HG02610 (cell line): ENCODE data around the gene CELF5.

ENCODE experiments used
- ATAC-seq: cut with Tn5 transposase; IDR thresholded peaks from one replicate; pipeline ENCODE4 v1.9.1; 2021; ENCODE audit warnings: mild to moderate bottlenecking, moderate library complexity; ENCODE audit not compliant: unreplicated experiment

Gene CELF5

DNA sequence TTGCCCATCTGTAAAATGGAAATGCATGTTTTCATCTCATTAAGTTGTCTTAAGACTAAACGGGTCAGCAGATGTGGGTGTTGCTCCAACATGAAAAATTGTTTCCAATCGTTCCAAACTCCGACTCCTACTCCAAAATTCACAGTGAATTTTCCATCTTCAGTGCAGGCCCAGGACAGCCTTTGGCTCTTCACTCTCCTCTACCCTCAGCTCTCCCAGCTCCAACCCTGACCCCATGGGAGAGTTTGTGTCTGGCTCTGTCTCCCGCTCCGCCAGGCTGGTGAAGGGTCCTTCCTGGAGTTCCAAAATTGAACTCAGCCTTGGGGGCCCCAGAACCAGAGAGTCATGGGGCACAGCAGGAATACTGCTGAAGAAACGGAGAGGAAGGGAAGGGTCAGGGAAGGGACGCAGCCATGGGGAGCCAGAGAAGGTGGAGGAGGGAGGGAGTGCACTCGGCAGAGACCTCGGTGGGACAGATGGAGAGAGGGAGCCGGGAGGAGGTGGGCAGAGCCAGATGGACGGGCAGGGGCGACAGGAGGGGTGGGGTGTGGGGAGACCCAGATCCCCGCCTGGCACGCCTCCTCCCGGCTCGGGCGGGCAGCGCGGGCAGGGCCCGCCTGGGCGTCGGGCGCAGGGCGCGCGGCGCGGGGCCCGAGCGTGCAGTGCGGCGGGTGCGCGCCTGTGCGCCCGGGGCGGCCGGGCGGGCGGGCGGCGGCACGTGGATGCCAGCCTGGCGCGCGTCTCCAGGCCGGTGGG, 45.6 kb downstream of the CELF5 start:
- ATAC-seq, result no peak

DNA sequence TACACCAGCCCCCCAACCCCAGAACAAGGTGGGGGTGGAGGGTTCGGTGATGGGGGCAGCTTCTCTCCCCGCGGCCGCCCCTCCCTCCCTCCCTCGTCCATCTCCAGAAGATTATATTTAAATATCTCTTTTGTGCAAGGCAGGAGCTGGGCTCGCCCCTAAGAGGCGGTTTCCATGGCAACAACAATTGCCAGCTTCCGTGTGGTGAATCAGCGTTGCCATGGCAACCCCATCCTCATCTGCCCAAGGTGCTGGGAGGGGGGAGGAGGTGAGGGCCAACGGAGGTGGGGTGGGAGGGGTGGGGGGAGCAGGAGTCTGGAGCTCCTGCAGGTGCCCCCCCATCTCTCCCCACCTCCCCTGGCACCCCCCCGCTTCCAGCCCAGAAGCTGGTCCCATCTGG, 46.4 kb downstream of the CELF5 start:
- no peak for ATAC-seq

DNA sequence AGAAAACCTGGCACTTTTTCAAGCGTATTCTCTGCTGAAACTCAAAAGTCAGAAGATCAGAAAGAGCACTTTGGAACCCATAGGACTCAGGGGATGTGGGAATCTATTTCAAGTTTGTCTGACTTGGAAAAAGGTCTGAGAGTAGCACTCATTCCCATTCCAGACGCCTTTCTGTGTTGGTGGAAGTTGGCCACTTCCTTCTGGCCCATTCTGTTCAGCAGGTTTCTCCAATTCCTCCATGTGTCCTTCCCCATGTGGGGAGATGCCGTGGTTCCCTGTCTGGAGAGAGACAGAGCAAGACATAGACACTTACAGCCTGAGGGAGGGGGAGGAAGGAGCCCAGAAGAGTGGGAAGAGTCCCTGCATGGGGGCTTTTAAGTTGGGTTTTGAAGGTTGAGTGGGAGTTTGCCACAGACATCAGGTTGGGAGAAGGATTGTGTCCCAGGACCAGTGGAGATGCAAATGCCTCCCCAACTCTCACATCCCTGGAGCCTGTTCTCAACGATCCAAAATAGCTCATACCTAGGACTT, 48.0 kb downstream of the CELF5 start:
- ATAC-seq, result no peak

DNA sequence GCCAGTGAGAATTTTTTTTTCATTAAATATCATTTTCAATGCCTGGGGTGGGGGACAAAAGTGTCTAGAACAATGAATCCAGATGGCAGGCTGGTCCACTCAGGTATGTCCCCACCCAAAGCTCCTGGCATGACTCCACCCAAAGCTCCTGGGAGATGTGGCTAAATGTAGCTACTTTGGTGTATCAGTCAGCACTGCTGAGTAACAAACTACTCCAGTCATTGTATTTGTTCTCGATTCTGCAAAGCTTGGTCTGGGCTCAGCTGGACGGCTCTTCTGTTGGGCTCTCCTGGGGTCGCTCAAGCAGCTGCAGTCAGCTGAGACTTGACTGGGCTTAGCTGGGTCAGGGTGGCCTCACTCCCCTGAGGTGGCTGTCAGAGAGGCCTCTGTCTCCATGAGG, 48.5 kb downstream of the CELF5 start:
- no peak for ATAC-seq

DNA sequence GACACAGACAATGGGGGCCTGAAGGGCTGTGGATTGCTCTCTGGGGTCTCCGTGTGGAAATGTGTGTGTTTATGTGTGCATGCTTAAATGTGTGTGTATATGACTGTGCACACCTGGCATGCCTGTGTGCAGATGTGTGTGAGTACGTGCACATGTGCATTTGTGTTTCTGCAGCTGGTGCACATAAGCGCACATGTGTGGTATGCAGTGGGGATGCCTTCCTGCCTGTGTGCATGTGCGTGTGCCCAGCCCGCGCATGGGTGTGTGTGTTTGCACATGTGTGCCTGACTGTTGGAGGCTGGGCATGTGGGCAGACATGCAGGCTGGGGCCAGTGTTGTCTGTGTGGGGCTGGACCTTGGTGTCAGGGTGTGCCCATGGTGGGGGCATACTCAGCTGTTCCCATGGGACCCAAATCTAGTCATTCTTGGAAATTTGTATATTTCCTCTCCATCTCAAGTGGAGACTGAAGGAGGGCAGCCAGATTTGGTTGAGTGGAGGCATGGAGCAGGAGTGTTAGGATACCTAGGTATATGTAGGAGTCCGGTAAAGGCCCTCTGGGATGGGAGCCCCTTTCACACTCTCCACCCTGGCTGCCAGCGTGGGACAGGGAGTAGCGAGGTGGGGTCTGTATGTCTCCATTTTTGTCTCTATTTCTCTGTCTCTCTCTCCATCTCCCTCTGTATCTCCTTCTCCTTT, 49.9 kb downstream of the CELF5 start:
- ATAC-seq, result no peak

DNA sequence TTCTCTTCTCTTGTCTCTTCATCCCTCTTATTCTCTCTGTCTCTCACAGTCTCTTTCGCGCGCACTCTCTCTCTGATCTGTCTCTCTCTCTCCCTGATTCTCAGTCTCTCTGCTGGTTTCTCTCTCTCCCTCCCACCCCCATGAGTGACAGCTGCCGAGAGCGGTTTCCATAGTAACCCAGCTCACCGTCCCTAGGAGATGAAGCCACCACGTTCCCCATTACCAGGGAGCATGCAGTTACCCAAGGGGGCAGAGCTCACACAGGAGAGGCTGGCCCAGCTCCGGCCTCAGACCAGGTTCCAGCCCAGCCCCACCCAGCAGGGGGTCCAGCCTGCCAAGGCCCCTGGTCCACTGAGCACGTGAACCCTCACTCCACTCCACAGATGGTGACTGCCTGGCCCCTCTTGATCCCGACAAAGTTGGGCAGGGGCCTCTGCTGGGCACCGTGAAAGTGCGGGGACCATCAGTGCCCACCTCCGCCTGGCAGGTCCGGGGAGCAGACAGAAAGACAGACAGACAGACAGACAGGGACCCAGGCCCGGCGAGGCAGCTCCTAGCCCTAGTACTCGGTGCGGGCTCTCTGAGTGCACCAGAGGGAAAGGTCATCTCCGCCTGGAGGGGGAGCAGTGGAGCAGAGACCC, 50.6 kb downstream of the CELF5 start:
- ATAC-seq, result no peak

DNA sequence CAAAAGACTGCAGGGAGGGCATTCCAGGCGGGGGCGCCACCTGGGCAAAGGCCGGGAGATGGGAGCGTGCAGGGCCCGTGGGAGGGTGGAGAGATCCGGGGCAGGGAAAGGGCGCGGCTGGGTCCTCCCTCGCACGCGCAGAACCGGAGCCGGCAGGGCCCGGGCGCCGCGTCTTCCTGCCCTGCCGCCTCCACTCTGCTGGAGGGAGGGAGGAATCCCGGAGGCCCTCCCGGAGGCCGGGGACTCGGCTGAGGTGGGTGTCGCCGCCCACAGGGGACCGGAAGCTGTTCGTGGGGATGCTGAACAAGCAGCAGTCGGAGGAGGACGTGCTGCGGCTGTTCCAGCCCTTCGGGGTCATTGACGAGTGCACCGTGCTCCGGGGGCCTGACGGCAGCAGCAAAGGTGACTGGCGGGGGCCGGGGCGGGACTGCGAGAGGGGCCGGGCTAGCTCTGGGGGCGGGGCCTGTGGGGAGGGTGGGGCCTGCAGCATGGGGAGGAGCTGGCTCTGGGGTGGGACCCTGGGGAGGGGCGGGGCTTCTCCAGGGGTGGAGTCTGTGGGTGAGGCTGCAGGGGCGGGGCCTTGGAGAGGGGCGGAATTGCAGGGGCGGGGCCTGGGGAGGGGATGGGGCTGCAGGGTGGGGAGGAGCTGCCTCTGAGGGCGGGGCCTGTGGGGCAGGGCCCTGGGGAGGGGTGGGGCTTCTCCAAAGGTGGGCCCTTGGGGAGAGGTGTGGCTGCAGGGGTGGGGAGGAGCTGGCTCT, 51.3 kb downstream of the CELF5 start:
- no peak for ATAC-seq

DNA sequence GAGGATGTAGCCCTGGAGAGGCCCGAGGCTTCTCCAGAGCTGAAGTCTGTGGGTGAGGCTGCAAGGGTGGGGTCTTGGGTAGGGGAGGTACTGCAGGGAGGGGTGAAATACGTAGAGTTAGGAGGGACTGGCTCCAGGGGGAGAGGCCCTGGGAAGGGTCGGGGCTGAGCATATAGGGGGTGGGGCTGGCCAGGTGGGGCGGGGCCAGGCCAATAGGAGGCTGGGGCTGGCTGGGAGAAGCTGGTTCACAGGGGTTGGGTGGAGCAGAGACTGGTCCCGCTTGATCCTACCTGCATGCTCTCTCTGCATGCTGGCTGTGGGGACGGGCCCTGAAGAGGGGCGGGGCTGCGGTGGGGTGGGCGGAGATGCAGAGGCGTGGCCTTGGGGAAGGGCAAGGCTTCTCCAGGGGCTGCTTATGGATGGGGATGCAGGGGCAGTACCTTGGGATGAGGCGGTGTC, 51.9 kb downstream of the CELF5 start:
- ATAC-seq, result no peak

DNA sequence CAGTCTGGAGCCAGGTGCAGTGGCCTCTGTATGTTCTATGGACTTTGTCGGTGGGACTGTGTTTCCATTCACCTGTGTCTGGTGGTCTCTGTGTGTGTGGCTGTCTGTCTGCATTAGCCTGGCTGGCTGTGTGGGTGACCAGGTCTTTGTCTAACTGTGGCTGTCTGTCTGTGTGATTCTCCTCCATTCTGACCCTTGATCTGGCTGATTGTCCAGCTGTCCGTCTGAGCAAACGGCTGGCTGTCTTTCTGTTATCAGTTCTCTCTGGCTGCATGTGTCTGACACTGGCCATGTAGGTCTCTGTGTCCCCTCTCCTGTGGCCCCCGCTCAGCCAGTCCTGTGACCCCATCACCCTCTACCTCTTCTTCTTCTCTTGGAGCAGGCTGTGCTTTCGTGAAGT, 53.2 kb downstream of the CELF5 start:
- no peak for ATAC-seq

DNA sequence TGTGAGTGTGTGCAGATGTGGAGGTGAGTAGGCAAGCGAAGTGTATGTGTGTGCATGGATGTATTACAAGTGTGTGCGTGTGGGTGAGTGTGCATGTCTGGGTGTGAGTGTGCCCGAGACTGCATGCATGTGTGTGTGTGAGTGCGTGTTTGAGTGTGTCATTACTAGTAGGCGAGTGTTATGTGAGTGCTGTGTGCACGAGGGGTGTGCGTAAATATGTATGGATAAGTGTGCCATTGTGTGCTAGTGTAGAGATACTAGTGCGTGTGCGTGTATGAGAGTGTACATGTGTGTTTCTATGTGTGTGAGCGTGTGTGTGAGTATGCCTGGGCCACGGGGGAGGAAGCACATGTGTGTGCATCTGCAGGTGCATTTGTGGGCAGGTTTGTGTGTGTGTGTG, 53.8 kb downstream of the CELF5 start:
- no peak for ATAC-seq

DNA sequence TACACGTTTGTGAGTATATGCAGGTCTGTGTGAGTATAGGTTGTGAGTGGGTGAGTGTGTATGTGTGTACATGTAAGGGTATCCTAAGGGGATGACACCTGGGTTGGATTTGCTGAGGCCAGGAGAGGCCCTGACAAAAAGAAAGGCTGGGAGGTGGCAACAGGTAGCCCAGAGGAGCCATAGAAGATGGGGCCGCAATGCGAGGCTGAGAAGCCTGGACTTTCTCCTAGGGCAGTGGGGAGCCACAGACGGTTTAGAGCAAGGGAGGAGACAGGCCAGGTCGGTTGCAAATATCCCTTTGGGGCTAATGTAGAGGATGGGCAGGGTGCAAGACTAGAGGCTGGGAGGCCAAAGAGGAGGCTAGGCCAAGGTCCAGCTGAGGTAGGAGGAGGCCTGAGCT, 54.3 kb downstream of the CELF5 start:
- ATAC-seq, result no peak

DNA sequence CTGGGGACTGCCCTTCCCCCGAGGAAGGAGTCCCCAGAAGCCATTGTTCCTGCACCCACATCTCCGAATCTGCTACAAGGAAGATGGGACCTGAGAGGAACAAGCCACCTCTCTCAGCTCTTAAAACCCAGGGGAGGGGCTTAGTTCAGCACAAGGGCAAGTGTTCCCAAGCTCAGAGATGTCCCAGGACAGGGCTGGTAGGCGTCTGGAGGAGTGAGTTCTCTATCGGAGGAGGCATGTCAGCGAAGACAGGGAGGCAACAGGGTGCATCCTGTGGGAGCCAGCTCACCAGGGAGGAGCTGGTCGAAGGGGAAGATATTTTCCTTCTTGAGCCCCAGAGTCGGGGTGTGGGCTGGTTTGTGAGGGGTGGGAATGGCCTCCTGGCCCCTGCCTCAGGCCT, 54.8 kb downstream of the CELF5 start:
- ATAC-seq, result no peak

DNA sequence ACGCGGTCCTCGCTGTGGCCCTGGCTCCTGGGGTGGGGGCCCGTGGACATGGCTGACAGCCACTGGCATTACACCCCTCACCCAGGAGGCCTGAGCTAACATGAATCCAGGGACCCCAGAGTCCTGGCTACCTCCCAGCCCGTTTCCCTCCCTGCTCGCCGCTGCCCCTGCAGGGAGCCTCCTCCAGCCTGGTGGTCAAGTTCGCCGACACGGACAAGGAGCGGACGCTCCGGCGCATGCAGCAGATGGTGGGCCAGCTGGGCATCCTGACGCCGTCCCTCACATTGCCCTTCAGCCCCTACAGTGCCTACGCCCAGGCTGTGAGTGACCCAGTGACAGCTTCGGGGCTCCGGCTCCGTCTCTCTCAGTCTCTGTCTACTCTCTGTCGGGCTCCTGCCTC, 56.6 kb downstream of the CELF5 start:
- ATAC-seq, result no peak

DNA sequence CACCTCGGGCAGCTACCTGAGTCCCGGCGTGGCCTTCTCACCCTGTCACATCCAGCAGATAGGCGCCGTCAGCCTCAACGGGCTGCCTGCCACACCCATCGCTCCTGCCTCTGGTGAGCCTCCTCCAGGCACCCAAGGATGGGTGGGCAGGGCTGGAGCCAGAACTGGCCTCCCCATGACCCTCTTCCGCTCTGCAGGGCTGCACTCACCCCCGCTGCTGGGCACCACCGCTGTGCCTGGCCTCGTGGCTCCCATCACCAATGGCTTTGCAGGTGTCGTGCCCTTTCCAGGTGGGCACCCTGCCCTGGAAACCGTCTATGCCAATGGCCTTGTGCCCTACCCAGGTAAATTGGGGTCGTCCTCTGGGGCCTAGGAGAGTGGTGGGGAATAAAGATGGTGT, 57.7 kb downstream of the CELF5 start:
- no peak for ATAC-seq

DNA sequence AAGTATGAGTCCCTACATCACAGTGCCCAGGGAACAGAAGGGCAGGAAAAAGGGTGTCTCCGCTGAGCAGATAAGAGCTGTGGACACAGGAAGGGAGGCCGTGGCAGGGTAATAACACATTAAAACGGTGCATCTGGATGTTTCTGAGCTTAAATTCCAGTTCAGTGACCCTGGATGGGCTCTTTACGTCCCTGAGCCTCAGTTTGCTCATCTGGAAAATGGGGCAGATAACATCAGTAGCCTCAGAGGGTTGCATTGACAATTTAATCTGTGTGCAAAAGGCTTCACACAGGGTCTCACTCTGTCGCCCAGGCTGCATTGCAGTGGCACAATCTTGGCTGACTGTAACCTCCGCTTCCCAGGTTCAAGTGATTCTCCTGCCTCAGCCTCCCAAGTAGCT, 58.1 kb downstream of the CELF5 start:
- ATAC-seq, result no peak

DNA sequence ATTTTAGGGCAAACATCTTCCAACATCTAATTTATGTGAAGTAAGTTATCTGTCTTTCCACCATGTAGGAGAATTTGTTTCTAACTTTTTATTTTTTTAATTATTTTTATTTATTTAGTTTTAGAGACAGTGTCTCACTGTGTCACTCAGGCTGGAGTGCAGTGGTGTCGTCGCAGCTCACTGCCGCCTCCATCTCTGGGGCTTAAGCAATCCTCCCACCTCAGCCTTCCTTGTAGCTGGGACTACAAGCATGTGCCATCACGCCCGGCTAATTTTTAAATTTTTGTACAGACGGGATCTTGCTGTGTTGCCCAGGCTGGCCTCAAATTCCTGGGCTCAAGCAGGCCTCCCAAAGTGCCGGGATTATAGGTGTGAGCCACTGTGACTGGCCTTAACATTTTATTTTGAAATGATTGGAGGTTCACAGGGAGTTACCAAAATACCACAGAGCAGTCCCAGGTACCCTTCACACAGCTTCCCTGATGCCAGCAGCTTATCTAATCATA, 58.8 kb downstream of the CELF5 start:
- ATAC-seq, result no peak

DNA sequence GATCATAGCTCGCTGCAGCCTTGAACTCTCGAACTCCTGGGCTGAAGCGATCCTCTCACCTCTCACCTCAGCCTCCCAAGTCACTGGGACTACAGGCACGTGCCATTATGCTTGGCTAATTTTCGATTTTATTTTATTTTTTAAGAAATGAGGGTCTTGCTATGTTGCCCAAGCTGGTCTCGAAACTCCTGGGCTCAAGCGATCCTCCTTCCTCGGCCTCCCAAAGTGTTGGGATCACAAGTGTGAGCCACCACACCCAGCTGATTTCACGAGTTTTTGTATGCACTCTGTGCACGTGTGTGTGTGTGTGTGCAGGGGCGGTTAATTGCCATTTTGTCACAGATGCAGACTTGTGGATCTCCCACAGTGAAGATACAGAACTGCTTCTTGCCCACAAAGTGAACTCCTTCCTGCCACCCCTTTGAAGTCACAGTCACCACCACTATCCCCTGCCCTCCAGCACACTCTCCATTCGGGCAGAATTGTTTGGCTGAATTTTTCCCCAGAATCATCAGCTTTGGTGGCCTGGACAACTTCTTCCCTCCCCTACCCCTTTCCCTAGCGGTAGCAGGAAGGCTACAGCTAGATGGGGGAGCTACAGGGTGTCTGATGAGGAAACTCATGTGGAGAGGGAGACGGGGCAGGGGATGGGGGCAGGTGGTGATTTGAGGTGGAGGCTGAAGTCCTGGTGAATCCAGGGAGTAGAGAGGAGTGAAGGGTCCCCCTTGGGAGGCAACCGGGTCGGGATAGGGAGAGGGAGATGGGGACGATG, 59.6 kb downstream of the CELF5 start:
- ATAC-seq, result no peak

DNA sequence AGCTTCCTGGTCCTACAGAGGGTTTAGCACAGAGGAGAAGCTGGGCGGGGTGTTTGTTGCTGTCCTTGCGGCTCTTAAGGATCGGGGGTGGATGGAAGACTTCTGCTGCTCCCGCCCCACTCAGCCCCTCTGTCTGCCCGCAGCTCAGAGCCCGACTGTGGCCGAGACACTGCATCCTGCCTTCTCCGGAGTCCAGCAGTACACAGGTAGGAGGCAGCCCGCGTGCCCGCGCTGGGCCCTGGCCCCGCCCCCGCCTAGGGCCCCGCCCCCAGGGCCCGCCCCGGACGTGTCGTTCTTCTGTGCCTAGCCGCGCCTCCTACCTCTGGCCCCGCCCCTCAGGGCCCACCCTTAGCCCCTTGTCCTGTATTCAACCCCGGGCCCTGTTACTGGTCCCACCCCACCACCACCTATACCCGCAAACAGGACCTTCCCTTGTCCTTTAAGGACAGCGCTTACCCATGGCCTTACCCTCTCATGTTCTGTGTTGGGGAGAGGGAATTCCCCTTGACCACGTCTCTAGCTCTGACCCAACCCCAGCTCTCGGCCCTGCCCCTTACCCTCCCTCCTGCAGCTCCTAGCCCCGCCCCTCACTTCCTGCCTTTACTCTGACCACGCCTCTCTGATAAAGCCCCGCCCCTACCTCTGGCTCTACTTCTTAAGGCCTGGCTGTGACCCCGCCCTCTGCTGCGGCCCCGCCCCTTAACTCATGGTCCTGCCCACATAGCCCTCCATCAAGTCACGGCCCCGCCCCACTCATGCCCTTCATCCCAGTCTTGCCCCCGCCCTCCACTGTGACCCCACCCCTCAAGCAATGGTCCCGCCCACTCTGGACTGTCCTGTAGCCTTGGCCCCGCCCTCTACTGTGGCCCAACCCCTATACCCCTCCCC, 60.5 kb downstream of the CELF5 start:
- ATAC-seq, result no peak

DNA sequence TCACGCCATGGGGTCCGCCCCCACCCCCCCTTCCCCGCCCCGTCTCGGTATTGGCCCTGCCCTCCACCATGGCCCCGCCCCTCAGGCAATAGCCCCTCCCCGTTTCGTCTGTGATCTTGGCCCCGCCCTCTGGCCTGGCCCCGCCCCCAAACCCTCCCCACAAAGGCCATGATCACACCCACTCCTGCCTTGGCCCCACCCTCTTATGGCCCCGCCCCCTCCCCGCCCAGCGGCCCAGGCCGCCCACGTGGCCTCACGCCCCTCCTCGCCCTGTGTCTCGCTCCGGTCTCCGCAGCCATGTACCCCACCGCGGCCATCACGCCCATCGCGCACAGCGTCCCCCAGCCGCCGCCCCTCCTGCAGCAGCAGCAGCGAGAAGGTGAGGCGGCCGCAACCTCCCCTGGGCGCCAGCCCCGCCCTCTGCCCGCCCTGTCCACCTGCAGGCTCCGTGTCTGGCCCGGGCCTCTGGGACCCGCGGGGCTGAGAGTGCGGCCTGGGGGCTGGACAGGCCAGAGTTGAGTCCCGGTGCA, 61.3 kb downstream of the CELF5 start:
- ATAC-seq, result no peak
